Measurements from ENCODE around the gene ZNF432. TPM values are rescaled to one million over a fixed set of nuclear protein-coding genes. Genes with fewer than 3 reads are reported as not detected.
"Not testable (repeated sequence)": the region's sequence is repeated elsewhere in the genome, so short reads cannot be mapped to it uniquely, and the experiment has no call there.

Gene ZNF432
- total RNA-seq = 10 to 100 TPM; 12.8 to 13.6 TPM

DNA sequence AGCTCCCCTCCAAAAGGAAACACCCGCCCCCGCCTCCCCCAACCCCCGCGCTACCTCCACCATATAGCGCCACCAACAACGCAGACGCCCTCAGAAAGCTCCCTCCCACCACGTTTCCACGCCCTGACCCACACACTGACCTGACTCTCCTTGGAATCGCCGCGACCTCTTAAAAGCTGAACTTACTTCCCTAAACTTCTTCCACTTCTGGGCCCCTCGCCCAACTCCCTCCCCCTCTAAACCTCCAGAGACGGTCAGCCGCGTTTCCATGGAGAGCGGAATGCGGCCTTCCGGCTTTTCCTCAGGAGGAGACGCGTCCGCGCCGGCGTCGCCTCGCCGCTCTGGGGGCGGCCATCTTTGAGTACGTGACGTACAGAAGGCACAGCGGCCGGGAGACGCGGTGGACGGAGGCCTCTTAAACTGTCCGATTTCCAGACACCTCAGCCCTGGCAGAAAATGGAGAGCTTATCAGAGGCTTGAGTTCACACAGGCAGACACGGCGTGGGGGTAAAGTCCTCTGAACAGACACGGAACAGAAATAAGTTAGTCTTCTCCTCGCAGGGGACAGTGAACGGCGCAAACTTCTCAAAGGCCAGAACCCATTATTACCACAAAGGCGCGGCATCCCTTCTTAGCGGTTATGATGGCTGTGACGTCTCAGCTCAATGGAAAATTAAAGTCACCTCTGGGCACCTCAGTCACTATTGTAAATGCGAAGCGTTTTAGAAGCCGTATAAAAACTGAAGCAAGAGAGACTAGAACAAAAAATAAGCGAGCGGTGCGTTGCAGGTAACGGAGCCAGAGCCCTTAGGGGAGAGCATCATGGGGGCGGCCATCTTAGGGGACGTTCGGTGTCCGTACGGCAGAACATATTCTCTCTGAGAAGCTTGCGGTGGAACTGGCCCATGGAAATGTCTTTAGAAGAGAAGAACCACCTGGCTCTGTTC lies at the start of gene ZNF432:
ZNF432 (minus strand) TSS at position 284 of the 947 bp plus-strand sequence. CDS start 1,970 bp downstream, outside the sequence.
- Mint-ChIP-seq H3K9me3 (peaks cover 52% of the 10 kb centered on the region), H3K4me3 (peak within 1 kb of the TSS; percentile 88), H3K36me3 (ENCODE audit: low read depth) (peaks cover 81% of the 10 kb centered on the region), H3K27ac (peak within 1 kb of the TSS; percentile 95), H3K4me1 (peaks cover 17% of the 10 kb centered on the region), H3K27me3 (no peaks in the 10 kb centered on the region)
- CTCF ChIA-PET = no interaction called here
- POLR2A ChIA-PET = interaction anchor here (0.6 to 2.2 kb wide), 10 partner anchors 13 to 654 kb away, joined by 3 to 37 read pairs (median 4); partner anchors contain the start of genes ZNF350, ZNF614, ZNF615 and ZNF616
- peak; percentile 85 for DNase-seq

- POLR2A ChIA-PET, DNase-seq, H3K27ac Mint-ChIP-seq, H3K27me3 Mint-ChIP-seq, CTCF ChIA-PET: not testable (repeated sequence)
- H3K36me3 Mint-ChIP-seq (ENCODE audit: low read depth) = peaks cover 58% of the 10 kb centered on the region
- peak overlapping the region; percentile 89 for H3K4me3 Mint-ChIP-seq
- peaks cover 45% of the 10 kb centered on the region for H3K9me3 Mint-ChIP-seq
- peaks cover 30% of the 10 kb centered on the region for H3K4me1 Mint-ChIP-seq
Observed at GRCh38 chr19:52096416-52096815, 47.8 kb upstream of the ZNF432 start.

- H3K9me3 Mint-ChIP-seq = peaks cover 53% of the 10 kb centered on the region
- POLR2A ChIA-PET = no interaction called here
- H3K36me3 Mint-ChIP-seq (ENCODE audit: low read depth) = peaks cover 68% of the 10 kb centered on the region
Observed at GRCh38 chr19:52095172-52096014, 46.8 kb upstream of the ZNF432 start, which contains the start of gene ZNF841. Gene ZNF841 (minus strand): TSS chr19:52095765. CDS start chr19:52084801, 10,964 bp downstream.

GRCh38 chr19:52094526-52095130 lies 46.0 kb upstream of the ZNF432 start:
- Mint-ChIP-seq H3K36me3 (ENCODE audit: low read depth) (peaks cover 75% of the 10 kb centered on the region), H3K4me3 (peak overlapping the region; percentile 89)

More at GRCh38 chr19:52095172-52096014, 46.8 kb upstream of the ZNF432 start, which contains the start of gene ZNF841:
- H3K4me1 Mint-ChIP-seq = peaks cover 34% of the 10 kb centered on the region
- peak within 1 kb of the TSS; percentile 89 for H3K4me3 Mint-ChIP-seq
- H3K27me3 Mint-ChIP-seq = no peaks in the 10 kb centered on the region
- CTCF ChIA-PET = no interaction called here
- peak within 1 kb of the TSS; percentile 88 for H3K27ac Mint-ChIP-seq
- DNase-seq = peak; percentile 90

GRCh38 chr19:52086481-52086880 lies 37.8 kb upstream of the ZNF432 start:
- ChIA-PET POLR2A (no interaction called here), CTCF (no interaction called here)
- Mint-ChIP-seq H3K36me3 (ENCODE audit: low read depth) (peaks cover 98% of the 10 kb centered on the region), H3K9me3 (peaks cover 71% of the 10 kb centered on the region), H3K27ac (no peak overlapping the region), H3K4me1 (peaks cover 5% of the 10 kb centered on the region), H3K4me3 (no peak overlapping the region), H3K27me3 (no peaks in the 10 kb centered on the region)
- no peak for DNase-seq

More at GRCh38 chr19:52094526-52095130, 46.0 kb upstream of the ZNF432 start:
- Mint-ChIP-seq H3K4me1 (peaks cover 35% of the 10 kb centered on the region), H3K27me3 (no peaks in the 10 kb centered on the region), H3K27ac (peak overlapping the region; percentile 88), H3K9me3 (peaks cover 52% of the 10 kb centered on the region)
- no peak for DNase-seq
- ChIA-PET POLR2A (interaction anchor here (1.5 kb wide), 1 partner anchor 95 kb away, joined by 3 read pairs; the partner anchor contains the start of gene PPP2R1A), CTCF (no interaction called here)

- no peaks in the 10 kb centered on the region for H3K27me3 Mint-ChIP-seq
- H3K4me1 Mint-ChIP-seq = peaks cover 2% of the 10 kb centered on the region
- ChIA-PET CTCF (no interaction called here), POLR2A (no interaction called here)
- no peak overlapping the region for H3K4me3 Mint-ChIP-seq
- peaks cover 100% of the 10 kb centered on the region for H3K36me3 Mint-ChIP-seq (ENCODE audit: low read depth)
- peaks cover 71% of the 10 kb centered on the region for H3K9me3 Mint-ChIP-seq
- no peak for DNase-seq
- no peak overlapping the region for H3K27ac Mint-ChIP-seq
Observed at GRCh38 chr19:52070496-52070895, 21.9 kb upstream of the ZNF432 start.

DNA sequence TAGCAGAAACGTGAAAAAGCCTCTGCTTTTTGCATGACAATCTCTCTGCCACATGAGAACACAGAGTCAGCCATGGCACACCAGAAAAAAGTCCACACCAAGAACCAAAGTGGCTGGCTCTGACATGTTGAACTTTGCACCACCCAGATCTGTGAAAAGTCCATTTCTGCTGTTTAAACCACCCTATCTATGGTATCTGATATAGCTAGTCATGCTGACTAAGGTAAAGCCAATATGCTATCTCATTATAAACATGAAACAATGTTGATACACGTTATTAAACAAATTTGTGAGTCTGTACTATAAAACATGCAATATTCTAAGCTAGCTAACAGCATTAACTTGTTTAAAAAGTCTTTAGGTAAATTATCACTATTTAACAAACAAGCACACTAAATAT lies 21.0 kb upstream of the ZNF432 start:
- CTCF ChIA-PET = no interaction called here
- H3K36me3 Mint-ChIP-seq (ENCODE audit: low read depth) = peaks cover 100% of the 10 kb centered on the region
- no peak for DNase-seq
- no peaks in the 10 kb centered on the region for H3K27me3 Mint-ChIP-seq
- no peak overlapping the region for H3K4me3 Mint-ChIP-seq
- peaks cover 2% of the 10 kb centered on the region for H3K4me1 Mint-ChIP-seq
- POLR2A ChIA-PET = no interaction called here
- H3K27ac Mint-ChIP-seq = no peak overlapping the region
- peaks cover 69% of the 10 kb centered on the region for H3K9me3 Mint-ChIP-seq

DNA sequence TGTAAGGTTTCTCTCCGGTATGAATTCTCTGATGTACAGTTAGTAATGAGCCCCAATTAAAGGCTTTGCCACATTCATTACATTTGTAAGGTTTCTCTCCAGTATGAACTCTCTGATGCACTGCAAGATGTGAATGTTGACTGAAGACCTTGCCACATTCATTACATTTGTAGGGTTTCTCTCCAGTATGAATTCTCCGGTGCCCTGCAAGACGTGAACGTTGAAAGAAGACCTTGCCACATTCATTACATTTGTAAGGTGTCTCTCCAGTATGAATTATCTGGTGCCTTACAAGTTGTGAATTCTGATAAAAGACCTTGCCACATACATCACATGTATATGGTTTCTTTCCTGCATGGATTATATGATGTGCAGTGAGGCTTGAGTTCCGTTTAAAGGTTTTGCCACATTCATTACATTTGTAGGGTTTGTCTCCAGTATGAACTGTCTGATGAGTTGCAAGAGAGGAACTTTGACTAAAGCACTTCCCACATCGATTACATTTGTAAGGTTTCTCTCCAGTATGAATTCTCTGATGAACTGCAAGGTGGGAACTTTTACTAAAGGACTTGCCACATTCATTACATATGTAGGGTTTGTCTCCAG lies 17.7 kb upstream of the ZNF432 start:
- Mint-ChIP-seq H3K4me1 (peaks cover 2% of the 10 kb centered on the region), H3K27ac (no peak overlapping the region), H3K4me3 (no peak overlapping the region), H3K27me3 (no peaks in the 10 kb centered on the region), H3K9me3 (peaks cover 73% of the 10 kb centered on the region), H3K36me3 (ENCODE audit: low read depth) (peaks cover 90% of the 10 kb centered on the region)
- DNase-seq = no peak
- ChIA-PET POLR2A (no interaction called here), CTCF (no interaction called here)

DNA sequence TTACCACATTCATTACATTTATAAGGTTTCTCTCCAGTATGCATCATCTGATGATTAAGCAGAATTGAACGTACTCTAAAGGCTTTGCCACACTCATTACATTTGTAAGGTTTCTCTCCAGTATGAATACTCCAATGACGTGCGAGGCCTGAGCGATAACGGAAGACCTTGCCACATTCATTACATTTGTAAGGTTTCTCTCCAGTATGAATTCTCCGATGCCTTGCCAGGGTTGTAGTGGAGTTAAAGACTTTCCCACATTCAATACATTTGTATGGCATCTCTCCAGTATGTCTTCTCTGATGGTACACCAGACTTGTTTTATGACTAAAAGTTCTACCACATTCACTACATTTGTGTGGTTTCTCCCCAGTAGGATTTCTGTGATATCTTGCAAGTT lies 16.8 kb upstream of the ZNF432 start:
- CTCF ChIA-PET = no interaction called here
- Mint-ChIP-seq H3K9me3 (peaks cover 72% of the 10 kb centered on the region), H3K27me3 (no peaks in the 10 kb centered on the region), H3K27ac (no peak overlapping the region), H3K36me3 (ENCODE audit: low read depth) (peaks cover 89% of the 10 kb centered on the region), H3K4me3 (no peak overlapping the region), H3K4me1 (peaks cover 2% of the 10 kb centered on the region)
- POLR2A ChIA-PET = no interaction called here
- DNase-seq = no peak

GRCh38 chr19:52056480-52056879 lies 7.8 kb upstream of the ZNF432 start:
- POLR2A ChIA-PET, H3K4me3 Mint-ChIP-seq, DNase-seq, H3K27me3 Mint-ChIP-seq, H3K4me1 Mint-ChIP-seq, CTCF ChIA-PET, H3K27ac Mint-ChIP-seq: not testable (repeated sequence)
- H3K36me3 Mint-ChIP-seq (ENCODE audit: low read depth) = peaks cover 80% of the 10 kb centered on the region
- peaks cover 71% of the 10 kb centered on the region for H3K9me3 Mint-ChIP-seq

DNA sequence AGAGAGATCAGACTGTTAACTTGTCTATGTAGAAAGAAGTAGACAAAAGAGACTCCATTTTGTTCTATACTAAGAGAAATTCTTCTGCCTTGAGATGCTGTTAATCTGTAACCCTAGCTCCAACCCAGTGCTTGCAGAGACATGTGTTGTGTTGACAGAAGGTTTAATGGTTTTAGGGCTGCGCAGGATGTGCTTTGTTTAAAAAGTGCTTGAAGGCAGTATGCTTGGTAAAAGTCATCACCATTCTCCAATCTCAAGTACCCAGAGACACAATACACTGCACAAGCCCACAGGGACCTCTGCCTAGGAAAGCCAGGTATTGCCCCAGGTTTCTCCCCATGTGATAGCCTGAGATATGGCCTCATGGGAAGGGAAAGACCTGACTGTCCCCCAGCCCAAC lies 3.1 kb upstream of the ZNF432 start:
- DNase-seq, H3K4me3 Mint-ChIP-seq, H3K27ac Mint-ChIP-seq, H3K27me3 Mint-ChIP-seq, CTCF ChIA-PET: not testable (repeated sequence)
- peaks cover 17% of the 10 kb centered on the region for H3K4me1 Mint-ChIP-seq
- H3K9me3 Mint-ChIP-seq = peaks cover 55% of the 10 kb centered on the region
- H3K36me3 Mint-ChIP-seq (ENCODE audit: low read depth) = peaks cover 83% of the 10 kb centered on the region
- POLR2A ChIA-PET = interaction anchor here (2.0 kb wide), 1 partner anchor 23 kb away, joined by 4 read pairs; no protein-coding TSS in a partner anchor

DNA sequence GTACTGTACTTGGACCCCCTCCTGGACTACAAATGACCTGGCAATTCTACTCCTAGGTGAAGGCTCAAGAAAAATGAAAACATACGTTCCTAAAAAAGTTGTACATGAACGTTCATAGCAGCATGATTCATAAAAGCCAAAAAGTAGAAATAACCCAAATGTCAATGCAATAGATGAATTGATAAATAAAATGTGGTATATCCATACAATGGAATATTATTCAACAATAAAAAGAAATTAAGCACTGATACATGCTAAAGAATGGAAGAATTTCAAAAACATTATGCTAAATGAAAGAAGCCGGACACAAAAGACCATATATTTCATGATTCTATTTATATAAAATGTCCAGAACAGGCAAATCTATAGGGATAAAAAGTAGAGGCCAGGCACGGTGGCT lies 9.5 kb downstream of the ZNF432 start:
- DNase-seq = no peak
- Mint-ChIP-seq H3K36me3 (ENCODE audit: low read depth) (peaks cover 95% of the 10 kb centered on the region), H3K4me3 (no peak overlapping the region), H3K4me1 (no peaks in the 10 kb centered on the region), H3K27me3 (no peaks in the 10 kb centered on the region), H3K9me3 (peaks cover 60% of the 10 kb centered on the region), H3K27ac (no peak overlapping the region)
- CTCF ChIA-PET = no interaction called here
- POLR2A ChIA-PET = no interaction called here
